PFSK-1 (cell line): Measurements from ENCODE around the gene SRA1.

Source experiments
- FOXP2 ChIP-seq: optimal IDR thresholded peaks from 2 replicates; pipeline ENCODE3; 2011; ENCODE audit warnings: borderline replicate concordance, control low read depth, inconsistent platforms; ENCODE audit not compliant: insufficient read depth; ENCODE audit errors: extremely low read length, extremely low read depth
- POLR2AphosphoS5 ChIP-seq: IDR thresholded peaks from 2 replicates; pipeline ENCODE4 v1.6.1; 2012; ENCODE audit warnings: low read depth, mild to moderate bottlenecking, control low read depth, low read length, moderate library complexity
- SIN3A ChIP-seq: IDR thresholded peaks from 2 replicates; pipeline ENCODE4 v1.6.1; 2012; ENCODE audit warnings: mild to moderate bottlenecking, low read length, moderate library complexity, borderline replicate concordance; ENCODE audit not compliant: insufficient read depth
- TAF1 ChIP-seq: IDR thresholded peaks from 2 replicates; pipeline ENCODE4 v1.6.1; 2012; ENCODE audit warnings: low read length, control low read depth, borderline replicate concordance; ENCODE audit not compliant: insufficient read depth
- TF ChIP-seq, protein P1 (sequence below), 2 experiments: IDR thresholded peaks; 2 replicates each; pipeline versions ENCODE4 v1.6.1 to v1.8.0; 2011 to 2012; ENCODE audit warnings: low read depth in 2 of 2, low read length in 2 of 2, control low read depth in 1 of 2, inconsistent platforms in 1 of 2, mild to moderate bottlenecking in 1 of 2, moderate library complexity in 1 of 2; ENCODE audit not compliant: insufficient read depth in 1 of 2

DNA sequence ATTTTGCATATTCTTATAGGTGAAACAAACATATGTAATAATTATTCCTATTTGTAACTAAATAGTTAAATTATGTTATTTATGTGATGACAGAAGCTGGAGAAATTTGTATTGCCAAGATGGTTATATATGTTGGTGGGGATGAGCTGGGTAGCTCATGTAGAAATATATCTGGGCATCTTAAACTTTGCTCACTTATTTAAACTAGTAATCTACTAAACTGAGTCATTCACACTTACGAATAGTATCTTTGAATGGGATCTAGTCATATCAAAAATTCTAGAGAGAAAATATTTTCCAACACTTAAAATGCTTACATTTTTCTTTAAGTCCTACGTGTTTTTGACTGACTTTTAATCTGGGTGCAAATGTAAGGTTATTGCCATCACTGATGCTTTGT is 54.4 kb downstream of the SRA1 start:
- TF ChIP-seq TAF1 (no peak), SIN3A (no peak), POLR2AphosphoS5 (no peak), FOXP2 (no peak)
- TF ChIP-seq, protein P1, sequence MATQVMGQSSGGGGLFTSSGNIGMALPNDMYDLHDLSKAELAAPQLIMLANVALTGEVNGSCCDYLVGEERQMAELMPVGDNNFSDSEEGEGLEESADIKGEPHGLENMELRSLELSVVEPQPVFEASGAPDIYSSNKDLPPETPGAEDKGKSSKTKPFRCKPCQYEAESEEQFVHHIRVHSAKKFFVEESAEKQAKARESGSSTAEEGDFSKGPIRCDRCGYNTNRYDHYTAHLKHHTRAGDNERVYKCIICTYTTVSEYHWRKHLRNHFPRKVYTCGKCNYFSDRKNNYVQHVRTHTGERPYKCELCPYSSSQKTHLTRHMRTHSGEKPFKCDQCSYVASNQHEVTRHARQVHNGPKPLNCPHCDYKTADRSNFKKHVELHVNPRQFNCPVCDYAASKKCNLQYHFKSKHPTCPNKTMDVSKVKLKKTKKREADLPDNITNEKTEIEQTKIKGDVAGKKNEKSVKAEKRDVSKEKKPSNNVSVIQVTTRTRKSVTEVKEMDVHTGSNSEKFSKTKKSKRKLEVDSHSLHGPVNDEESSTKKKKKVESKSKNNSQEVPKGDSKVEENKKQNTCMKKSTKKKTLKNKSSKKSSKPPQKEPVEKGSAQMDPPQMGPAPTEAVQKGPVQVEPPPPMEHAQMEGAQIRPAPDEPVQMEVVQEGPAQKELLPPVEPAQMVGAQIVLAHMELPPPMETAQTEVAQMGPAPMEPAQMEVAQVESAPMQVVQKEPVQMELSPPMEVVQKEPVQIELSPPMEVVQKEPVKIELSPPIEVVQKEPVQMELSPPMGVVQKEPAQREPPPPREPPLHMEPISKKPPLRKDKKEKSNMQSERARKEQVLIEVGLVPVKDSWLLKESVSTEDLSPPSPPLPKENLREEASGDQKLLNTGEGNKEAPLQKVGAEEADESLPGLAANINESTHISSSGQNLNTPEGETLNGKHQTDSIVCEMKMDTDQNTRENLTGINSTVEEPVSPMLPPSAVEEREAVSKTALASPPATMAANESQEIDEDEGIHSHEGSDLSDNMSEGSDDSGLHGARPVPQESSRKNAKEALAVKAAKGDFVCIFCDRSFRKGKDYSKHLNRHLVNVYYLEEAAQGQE (IDR thresholded peaks at IDR 0.05; ENCODE audit: insufficient read depth in 1 of 2, low read depth in 2 of 2, low read length in 2 of 2), result no peak
